Measurements from ENCODE around the gene ANAPC4.
A peak's percentile ranks its signal among the peaks of the same experiment; 100 is the strongest.
"Not testable (repeated sequence)": the region's sequence is repeated elsewhere in the genome, so short reads cannot be mapped to it uniquely, and the experiment has no call there.

The ANAPC4 gene, protein sequence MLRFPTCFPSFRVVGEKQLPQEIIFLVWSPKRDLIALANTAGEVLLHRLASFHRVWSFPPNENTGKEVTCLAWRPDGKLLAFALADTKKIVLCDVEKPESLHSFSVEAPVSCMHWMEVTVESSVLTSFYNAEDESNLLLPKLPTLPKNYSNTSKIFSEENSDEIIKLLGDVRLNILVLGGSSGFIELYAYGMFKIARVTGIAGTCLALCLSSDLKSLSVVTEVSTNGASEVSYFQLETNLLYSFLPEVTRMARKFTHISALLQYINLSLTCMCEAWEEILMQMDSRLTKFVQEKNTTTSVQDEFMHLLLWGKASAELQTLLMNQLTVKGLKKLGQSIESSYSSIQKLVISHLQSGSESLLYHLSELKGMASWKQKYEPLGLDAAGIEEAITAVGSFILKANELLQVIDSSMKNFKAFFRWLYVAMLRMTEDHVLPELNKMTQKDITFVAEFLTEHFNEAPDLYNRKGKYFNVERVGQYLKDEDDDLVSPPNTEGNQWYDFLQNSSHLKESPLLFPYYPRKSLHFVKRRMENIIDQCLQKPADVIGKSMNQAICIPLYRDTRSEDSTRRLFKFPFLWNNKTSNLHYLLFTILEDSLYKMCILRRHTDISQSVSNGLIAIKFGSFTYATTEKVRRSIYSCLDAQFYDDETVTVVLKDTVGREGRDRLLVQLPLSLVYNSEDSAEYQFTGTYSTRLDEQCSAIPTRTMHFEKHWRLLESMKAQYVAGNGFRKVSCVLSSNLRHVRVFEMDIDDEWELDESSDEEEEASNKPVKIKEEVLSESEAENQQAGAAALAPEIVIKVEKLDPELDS

DNA sequence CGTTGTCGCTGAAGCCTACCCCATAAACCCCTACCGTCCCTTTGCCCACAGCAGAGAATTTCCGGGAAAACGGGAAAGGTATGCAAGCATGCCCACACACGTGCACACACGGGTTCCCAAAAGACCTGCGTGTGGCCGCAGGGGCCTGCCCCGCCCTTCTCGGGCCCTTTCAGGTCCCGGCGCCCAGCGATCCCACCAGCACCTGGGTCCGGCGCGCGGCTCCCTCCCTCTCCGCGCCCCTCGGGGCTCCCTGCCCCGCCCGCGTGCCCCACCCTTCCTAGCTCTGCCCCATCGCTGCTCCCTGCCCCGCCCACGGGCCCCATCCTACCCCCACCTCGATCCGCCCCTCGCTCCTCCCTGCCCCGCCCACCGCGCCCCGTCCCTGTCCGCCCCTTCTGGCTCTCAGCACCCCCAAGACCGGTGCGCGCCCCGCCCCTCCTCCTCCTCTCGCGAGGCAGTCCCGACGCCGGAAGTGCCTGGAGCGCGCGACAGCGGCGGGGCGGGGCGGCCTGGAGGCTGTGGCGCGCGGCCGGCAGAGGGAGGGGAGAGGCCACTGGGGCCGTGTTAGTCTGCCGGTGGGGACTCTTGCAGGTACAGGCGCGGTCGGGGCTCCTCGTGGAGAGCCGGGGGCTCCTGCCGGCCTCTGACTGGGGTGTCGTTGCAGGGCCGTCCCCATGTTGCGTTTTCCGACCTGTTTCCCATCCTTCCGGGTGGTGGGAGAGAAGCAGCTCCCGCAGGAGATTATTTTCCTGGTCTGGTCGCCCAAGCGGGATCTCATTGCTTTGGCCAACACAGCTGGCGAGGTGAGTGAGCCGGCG, at the start of gene ANAPC4:
Gene ANAPC4, plus strand, starts transcription at position 510 of the 818 bp plus-strand sequence. Its CDS starts 165 bp downstream, at position 675.
- peak within 1 kb of the TSS; percentile 93 for H3K4me3 ChIP-seq (ENCODE audit: low read length)
- TF ChIP-seq, protein P1, sequence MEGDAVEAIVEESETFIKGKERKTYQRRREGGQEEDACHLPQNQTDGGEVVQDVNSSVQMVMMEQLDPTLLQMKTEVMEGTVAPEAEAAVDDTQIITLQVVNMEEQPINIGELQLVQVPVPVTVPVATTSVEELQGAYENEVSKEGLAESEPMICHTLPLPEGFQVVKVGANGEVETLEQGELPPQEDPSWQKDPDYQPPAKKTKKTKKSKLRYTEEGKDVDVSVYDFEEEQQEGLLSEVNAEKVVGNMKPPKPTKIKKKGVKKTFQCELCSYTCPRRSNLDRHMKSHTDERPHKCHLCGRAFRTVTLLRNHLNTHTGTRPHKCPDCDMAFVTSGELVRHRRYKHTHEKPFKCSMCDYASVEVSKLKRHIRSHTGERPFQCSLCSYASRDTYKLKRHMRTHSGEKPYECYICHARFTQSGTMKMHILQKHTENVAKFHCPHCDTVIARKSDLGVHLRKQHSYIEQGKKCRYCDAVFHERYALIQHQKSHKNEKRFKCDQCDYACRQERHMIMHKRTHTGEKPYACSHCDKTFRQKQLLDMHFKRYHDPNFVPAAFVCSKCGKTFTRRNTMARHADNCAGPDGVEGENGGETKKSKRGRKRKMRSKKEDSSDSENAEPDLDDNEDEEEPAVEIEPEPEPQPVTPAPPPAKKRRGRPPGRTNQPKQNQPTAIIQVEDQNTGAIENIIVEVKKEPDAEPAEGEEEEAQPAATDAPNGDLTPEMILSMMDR (conservative IDR thresholded peaks at IDR 0.05; ENCODE audit: low read length): no peak
- peak; percentile 93 for DNase-seq (ENCODE audit: low read depth)

DNA sequence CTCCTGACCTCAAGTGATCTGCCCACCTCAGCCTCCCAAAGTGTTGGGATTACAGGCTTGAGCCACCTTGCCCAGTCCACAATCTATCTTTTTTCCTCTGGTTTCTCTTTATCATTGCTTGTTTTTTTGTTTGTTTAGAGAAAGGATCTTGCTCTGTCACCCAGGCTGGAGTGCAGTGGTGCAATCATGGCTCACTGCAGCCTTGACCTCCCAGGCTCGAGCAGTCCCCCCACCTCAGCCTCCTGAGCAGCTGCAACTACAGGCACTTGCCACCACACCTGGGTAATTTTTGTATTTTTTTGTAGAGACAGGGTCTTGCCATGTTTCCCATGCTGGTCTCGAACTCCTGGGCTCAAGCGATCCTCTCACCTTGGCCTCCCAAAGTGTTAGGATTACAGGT, 48.6 kb upstream of the ANAPC4 start:
- not testable (repeated sequence) for H3K4me3 ChIP-seq (ENCODE audit: low read length); DNase-seq (ENCODE audit: low read depth)

DNA sequence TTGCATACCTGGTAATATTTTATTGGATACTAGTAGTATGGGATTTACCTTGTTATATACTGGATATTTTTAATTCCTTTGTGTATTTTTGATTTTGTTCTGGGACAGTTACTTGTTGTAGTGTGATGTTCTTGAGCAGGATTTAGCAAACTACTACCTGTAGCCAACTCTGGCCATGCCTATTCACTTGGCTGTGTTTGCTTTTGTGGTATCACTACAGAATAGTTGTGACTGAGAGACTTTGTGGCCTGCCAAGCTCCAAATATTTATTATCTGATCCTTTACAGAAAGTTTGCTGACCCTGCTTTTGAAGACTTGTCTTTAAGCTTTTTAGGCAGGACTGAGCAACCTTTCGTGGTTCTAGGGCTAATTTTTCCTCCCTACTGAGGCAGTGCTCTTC, 46.7 kb upstream of the ANAPC4 start:
- TF ChIP-seq, protein P1 (conservative IDR thresholded peaks at IDR 0.05; ENCODE audit: low read length): no peak
- no peak overlapping the region for H3K4me3 ChIP-seq (ENCODE audit: low read length)
- no peak for DNase-seq (ENCODE audit: low read depth)

DNA sequence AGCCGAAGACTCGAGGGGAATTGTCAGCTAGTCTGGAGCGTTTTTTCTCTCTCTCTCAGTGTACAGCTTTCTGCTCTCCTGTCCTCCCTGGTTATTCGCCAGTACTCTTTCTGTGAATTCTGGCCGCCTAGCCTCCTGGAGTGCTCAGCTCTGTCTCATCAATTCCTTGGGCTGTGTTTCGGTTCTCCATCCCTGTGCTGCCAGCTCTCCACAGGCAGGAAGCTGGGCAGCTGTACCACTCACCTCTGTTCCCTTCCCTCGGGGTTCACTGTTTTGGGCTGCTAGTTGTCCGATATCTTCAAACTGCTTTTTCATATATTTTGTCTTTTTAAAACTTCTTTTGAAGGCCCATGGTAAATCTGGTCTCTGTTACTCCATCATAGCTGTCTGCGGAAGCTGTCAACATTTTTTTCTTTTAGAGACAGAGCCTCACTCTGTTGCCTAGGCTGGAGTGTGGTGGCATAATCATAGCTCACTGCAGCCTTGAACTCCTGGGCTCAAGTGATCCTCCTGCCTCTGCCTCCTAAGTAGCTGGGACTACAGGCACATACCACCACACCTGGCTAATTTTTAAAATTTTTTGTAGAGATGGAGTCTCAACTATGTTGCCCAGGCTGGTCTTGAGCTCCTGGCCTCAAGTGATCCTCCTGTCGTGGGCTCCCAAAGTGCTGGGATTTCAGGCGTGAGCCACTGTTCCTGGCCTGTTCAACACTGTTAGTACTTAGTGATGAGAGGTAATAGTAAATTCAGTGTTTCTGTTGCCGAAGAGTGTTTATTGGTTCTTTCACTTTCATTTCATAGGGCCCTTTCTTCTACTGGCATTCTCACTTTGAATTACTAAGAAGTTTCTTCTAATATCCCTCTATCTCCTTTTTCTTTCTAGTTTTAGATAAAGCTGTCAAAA, 45.9 kb upstream of the ANAPC4 start:
- H3K4me3 ChIP-seq (ENCODE audit: low read length): no peak overlapping the region
- TF ChIP-seq, protein P1 (conservative IDR thresholded peaks at IDR 0.05; ENCODE audit: low read length): no peak
- DNase-seq (ENCODE audit: low read depth): no peak

DNA sequence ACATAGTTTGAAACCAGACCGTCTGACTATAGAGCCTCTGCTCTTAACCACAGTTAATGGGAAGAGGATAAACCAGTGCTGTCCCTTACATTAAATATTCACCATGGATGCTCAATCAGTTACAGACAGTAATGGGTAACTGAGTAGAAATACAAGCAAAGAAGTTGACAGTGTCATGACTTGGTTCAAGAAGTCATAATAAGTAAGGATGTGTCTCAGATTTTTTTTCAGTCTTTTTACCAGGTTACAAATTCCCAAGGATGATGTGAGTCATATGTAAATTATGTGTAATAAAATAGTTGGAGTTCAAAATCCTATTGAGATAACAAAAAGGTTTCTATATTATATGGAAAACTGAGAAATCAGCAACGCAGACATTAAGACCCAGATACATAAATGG, 33.4 kb upstream of the ANAPC4 start:
- peak; percentile 4 for DNase-seq (ENCODE audit: low read depth)
- TF ChIP-seq, protein P1 (conservative IDR thresholded peaks at IDR 0.05; ENCODE audit: low read length): no peak
- no peak overlapping the region for H3K4me3 ChIP-seq (ENCODE audit: low read length)

DNA sequence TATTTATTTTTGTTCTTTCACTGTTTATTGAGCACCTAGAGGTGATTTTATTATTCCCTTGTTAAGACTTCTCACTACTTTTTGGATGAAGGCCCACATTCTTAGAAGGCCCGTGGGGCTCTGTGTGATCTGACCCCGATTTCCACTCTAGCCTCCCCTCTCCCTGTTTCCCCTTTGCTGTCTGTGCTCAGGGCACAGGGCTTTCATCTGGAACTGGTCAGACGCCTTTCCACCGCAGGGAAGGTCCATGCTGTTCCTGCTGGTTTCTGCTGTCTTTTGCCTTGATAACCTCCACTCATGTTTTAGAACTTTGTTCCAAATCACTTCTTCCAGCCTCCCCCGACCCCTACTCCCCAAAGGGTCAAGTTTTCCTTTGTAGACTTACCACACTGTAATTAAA, 31.3 kb upstream of the ANAPC4 start:
- DNase-seq (ENCODE audit: low read depth): peak; percentile 7
- TF ChIP-seq, protein P1 (conservative IDR thresholded peaks at IDR 0.05; ENCODE audit: low read length): no peak

More for the DNA sequence above, 31.3 kb upstream of the ANAPC4 start:
- H3K4me3 ChIP-seq (ENCODE audit: low read length): no peak overlapping the region

All from AG10803 (cell line).